Activated CD4-positive, alpha-beta T cell treated with anti-CD3 and anti-CD28 coated beads for 48 hours (primary cell): Measurements from ENCODE around the gene CCDC174.
A peak's percentile ranks its signal among the peaks of the same experiment; 100 is the strongest.
"Not testable (repeated sequence)": the region's sequence is repeated elsewhere in the genome, so short reads cannot be mapped to it uniquely, and the experiment has no call there.

ENCODE experiments used
- DNase-seq: peaks from one replicate; pipeline ENCODE4 v3.0.0-alpha.2; 2020

CCDC174 gene

GRCh38 chr3:14627815-14628214, 23.7 kb upstream of the CCDC174 start:
- no peak for DNase-seq

- DNase-seq = no peak
These were observed 23.2 kb upstream of the CCDC174 start for GRCh38 chr3:14628406-14628805.

GRCh38 chr3:14630404-14631100, 21.0 kb upstream of the CCDC174 start:
- no peak for DNase-seq

GRCh38 chr3:14631101-14631497, 20.5 kb upstream of the CCDC174 start:
- DNase-seq = no peak

GRCh38 chr3:14631687-14632441, 19.7 kb upstream of the CCDC174 start:
- no peak for DNase-seq

GRCh38 chr3:14632442-14632930, 19.1 kb upstream of the CCDC174 start:
- DNase-seq = no peak

- DNase-seq = no peak
These were observed 18.1 kb upstream of the CCDC174 start for GRCh38 chr3:14633417-14633816.

- peak; percentile 71 for DNase-seq
These were observed 17.6 kb upstream of the CCDC174 start for GRCh38 chr3:14633819-14634424.

- no peak for DNase-seq
These were observed 16.7 kb upstream of the CCDC174 start for GRCh38 chr3:14634763-14635400.

GRCh38 chr3:14636496-14637087, 15.0 kb upstream of the CCDC174 start:
- DNase-seq = no peak

GRCh38 chr3:14640157-14640562, 11.4 kb upstream of the CCDC174 start:
- DNase-seq = no peak

- no peak for DNase-seq
These were observed 10.8 kb upstream of the CCDC174 start for GRCh38 chr3:14640734-14641133.

GRCh38 chr3:14641346-14641745, 10.2 kb upstream of the CCDC174 start:
- DNase-seq = no peak

GRCh38 chr3:14645453-14645852, 6.1 kb upstream of the CCDC174 start:
- DNase-seq = no peak

- DNase-seq = no peak
These were observed 5.4 kb upstream of the CCDC174 start for GRCh38 chr3:14646131-14646573.

GRCh38 chr3:14646589-14647413, 4.8 kb upstream of the CCDC174 start:
- no peak for DNase-seq

- DNase-seq = no peak
These were observed 3.3 kb upstream of the CCDC174 start for GRCh38 chr3:14647976-14648955.

GRCh38 chr3:14649466-14649865, 2.1 kb upstream of the CCDC174 start:
- DNase-seq = no peak

GRCh38 chr3:14650193-14650592, 1.4 kb upstream of the CCDC174 start:
- no peak for DNase-seq

- DNase-seq = not testable (repeated sequence)
These were observed 872 bp downstream of the CCDC174 start for GRCh38 chr3:14652360-14652907.
